DOHH2 (cell line): ENCODE measurements around the gene NDUFAF5.

Source experiments
- H3F3A ChIP-seq: fragments of 200-600 bp; sonication (generic), shearing (Covaris generic); 2 replicates; pipeline ENCODE4 v1.6.0; 2016; ENCODE audit warnings: antibody characterized with exemption, mild to moderate bottlenecking; ENCODE audit not compliant: control insufficient read depth, insufficient read depth
- H3K27ac ChIP-seq: fragments of 200-600 bp; sonication (generic); 2 replicates; pipeline ENCODE4 v1.5.1; 2014; ENCODE audit warnings: low read depth, mild to moderate bottlenecking, low read length, moderate library complexity
- H3K27me3 ChIP-seq: fragments of 200-600 bp; sonication (generic); 2 replicates; pipeline ENCODE4 v1.6.1; 2014; ENCODE audit warnings: mild to moderate bottlenecking, low read length, mixed read lengths; ENCODE audit not compliant: control insufficient read depth
- H3K36me3 ChIP-seq: fragments of 200-600 bp; sonication (generic); 2 replicates; pipeline ENCODE4 v1.6.1; 2014; ENCODE audit warnings: mild to moderate bottlenecking, low read length, moderate library complexity, mixed read lengths; ENCODE audit not compliant: control insufficient read depth
- H3K4me1 ChIP-seq: fragments of 200-600 bp; sonication (generic); 2 replicates; pipeline ENCODE4 v1.6.1; 2014; ENCODE audit warnings: mild to moderate bottlenecking, low read length, mixed read lengths; ENCODE audit not compliant: control insufficient read depth
- H3K4me2 ChIP-seq: fragments of 200-600 bp; sonication (generic); 2 replicates; pipeline ENCODE4 v1.6.0; 2014; ENCODE audit warnings: mild to moderate bottlenecking, low read length, moderate library complexity
- H3K4me3 ChIP-seq: fragments of 200-600 bp; sonication (generic); 2 replicates; pipeline ENCODE4 v1.5.1; 2014; ENCODE audit warnings: mild to moderate bottlenecking, low read length, mixed read lengths
- H3K79me2 ChIP-seq: fragments of 200-600 bp; sonication (generic); 2 replicates; pipeline ENCODE4 v1.6.1; 2014; ENCODE audit warnings: mild to moderate bottlenecking, low read length, mixed read lengths; ENCODE audit not compliant: control insufficient read depth
- H3K9me2 ChIP-seq: fragments of 200-600 bp; sonication (generic); replicated peaks from 2 replicates; pipeline ENCODE4 v1.6.1; 2014; ENCODE audit warnings: mild to moderate bottlenecking, low read length, mixed read lengths; ENCODE audit not compliant: control insufficient read depth
- H3K9me3 ChIP-seq: fragments of 200-600 bp; sonication (generic); 2 replicates; pipeline ENCODE4 v1.6.1; 2014; ENCODE audit warnings: antibody characterized with exemption, low read length, mixed read lengths; ENCODE audit not compliant: control insufficient read depth, insufficient read depth
- H4K20me1 ChIP-seq: fragments of 200-600 bp; sonication (generic); 2 replicates; pipeline ENCODE4 v1.6.0; 2014; ENCODE audit warnings: low read depth, mild to moderate bottlenecking, antibody characterized with exemption, low read length, moderate library complexity; ENCODE audit not compliant: control insufficient read depth, insufficient read depth
- EZH2phosphoT487 ChIP-seq: fragments of 200-600 bp; sonication (generic); IDR thresholded peaks from 2 replicates; pipeline ENCODE4 v1.6.1; 2017; ENCODE audit warnings: borderline replicate concordance, mild to moderate bottlenecking, antibody characterized with exemption, low read length, moderate library complexity, mixed read lengths
- TF ChIP-seq, protein P1 (sequence below): fragments of 200-600 bp; sonication (generic); IDR thresholded peaks from one replicate; pipeline ENCODE4 v1.5.1; 2014; ENCODE audit warnings: antibody characterized with exemption, mild to moderate bottlenecking, low read depth, low read length; ENCODE audit not compliant: poor library complexity, severe bottlenecking

Gene NDUFAF5

GRCh38 chr20:13814672-13815071 lies 29.8 kb downstream of the NDUFAF5 start:
- H3K27ac ChIP-seq: no peak overlapping the region
- no peak overlapping the region for H3K4me2 ChIP-seq
- no peak overlapping the region for H3K4me3 ChIP-seq
- peaks cover 6% of the 10 kb centered on the region; the same call in 1 of the 2 replicates for H3K4me1 ChIP-seq
- peaks cover 1% of the 10 kb centered on the region; the same call in 1 of the 2 replicates for H3F3A ChIP-seq
- peaks cover 70% of the 10 kb centered on the region for H3K36me3 ChIP-seq
- H3K9me3 ChIP-seq: no peaks in the 10 kb centered on the region
- no peaks in the 10 kb centered on the region for H3K27me3 ChIP-seq
- H3K79me2 ChIP-seq: no peaks in the 10 kb centered on the region
- no peaks in the 10 kb centered on the region for H3K9me2 ChIP-seq
- TF ChIP-seq, protein P1, sequence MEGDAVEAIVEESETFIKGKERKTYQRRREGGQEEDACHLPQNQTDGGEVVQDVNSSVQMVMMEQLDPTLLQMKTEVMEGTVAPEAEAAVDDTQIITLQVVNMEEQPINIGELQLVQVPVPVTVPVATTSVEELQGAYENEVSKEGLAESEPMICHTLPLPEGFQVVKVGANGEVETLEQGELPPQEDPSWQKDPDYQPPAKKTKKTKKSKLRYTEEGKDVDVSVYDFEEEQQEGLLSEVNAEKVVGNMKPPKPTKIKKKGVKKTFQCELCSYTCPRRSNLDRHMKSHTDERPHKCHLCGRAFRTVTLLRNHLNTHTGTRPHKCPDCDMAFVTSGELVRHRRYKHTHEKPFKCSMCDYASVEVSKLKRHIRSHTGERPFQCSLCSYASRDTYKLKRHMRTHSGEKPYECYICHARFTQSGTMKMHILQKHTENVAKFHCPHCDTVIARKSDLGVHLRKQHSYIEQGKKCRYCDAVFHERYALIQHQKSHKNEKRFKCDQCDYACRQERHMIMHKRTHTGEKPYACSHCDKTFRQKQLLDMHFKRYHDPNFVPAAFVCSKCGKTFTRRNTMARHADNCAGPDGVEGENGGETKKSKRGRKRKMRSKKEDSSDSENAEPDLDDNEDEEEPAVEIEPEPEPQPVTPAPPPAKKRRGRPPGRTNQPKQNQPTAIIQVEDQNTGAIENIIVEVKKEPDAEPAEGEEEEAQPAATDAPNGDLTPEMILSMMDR: no peak
- no peak for TF ChIP-seq EZH2phosphoT487
- H4K20me1 ChIP-seq: 0 out of 2 replicates have a peak, but pooled peaks cover under 1% of the 10 kb centered on the region

GRCh38 chr20:13816757-13817156 lies 31.9 kb downstream of the NDUFAF5 start:
- Histone ChIP-seq H3K27me3 (no peaks in the 10 kb centered on the region), H4K20me1 (0 out of 2 replicates have a peak, but pooled peaks cover 5% of the 10 kb centered on the region), H3K9me3 (no peaks in the 10 kb centered on the region), H3F3A (peaks cover 3% of the 10 kb centered on the region; the same call in 1 of the 2 replicates), H3K79me2 (no peaks in the 10 kb centered on the region), H3K4me3 (no peak overlapping the region), H3K27ac (no peak overlapping the region), H3K4me1 (no peaks in the 10 kb centered on the region), H3K4me2 (no peak overlapping the region), H3K9me2 (no peaks in the 10 kb centered on the region), H3K36me3 (peaks cover 50% of the 10 kb centered on the region)
- TF ChIP-seq EZH2phosphoT487: no peak
- TF ChIP-seq, protein P1: no peak

DNA sequence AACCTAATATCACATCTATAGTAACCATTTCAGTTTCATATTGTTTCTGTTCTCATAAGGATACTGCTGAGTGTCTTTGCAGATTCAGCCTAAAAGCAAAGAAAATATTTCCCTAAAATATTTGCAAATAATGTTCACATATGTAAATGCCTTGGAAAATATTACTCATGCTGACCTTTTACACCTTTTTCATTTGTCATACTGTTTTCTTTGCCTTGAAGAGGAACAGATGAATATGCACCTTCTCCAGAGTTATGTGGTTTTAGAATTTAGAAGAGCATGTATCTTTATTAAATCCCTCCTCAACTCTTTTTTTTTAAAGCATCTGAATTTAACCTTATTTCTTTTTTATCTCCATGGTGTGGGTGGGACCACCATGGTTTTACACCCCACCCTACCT lies 32.5 kb downstream of the NDUFAF5 start:
- Histone ChIP-seq H3K27ac (no peak overlapping the region), H3K9me2 (no peaks in the 10 kb centered on the region)

More for the DNA sequence above, 32.5 kb downstream of the NDUFAF5 start:
- Histone ChIP-seq H3K36me3 (peaks cover 45% of the 10 kb centered on the region), H3K4me1 (no peaks in the 10 kb centered on the region), H3K9me3 (no peaks in the 10 kb centered on the region), H3K4me2 (no peak overlapping the region), H3K27me3 (no peaks in the 10 kb centered on the region), H3K79me2 (no peaks in the 10 kb centered on the region), H3K4me3 (no peak overlapping the region), H3F3A (peaks cover 3% of the 10 kb centered on the region; the same call in 1 of the 2 replicates), H4K20me1 (0 out of 2 replicates have a peak, but pooled peaks cover 5% of the 10 kb centered on the region)
- TF ChIP-seq EZH2phosphoT487: no peak
- TF ChIP-seq, protein P1: no peak
